ENCODE data around the gene NDUFB11.
"Not testable (repeated sequence)": the region's sequence is repeated elsewhere in the genome, so short reads cannot be mapped to it uniquely, and the experiment has no call there.

NDUFB11 gene

GRCh38 chrX:47146936-47147859 is 2.7 kb upstream of the NDUFB11 start:
- H3K27ac ChIP-seq, result no peak overlapping the region
- H3K4me3 ChIP-seq (ENCODE audit: low read depth, low read length), result peak overlapping the region; percentile 77
- no peak for TF ChIP-seq CTCF (IDR thresholded peaks at IDR 0.05; ENCODE audit: low read depth, low read length, missing control alignments)
- no peaks in the 10 kb centered on the region for H3K27me3 ChIP-seq (replicated peaks)
- peaks cover 3% of the 10 kb centered on the region for H3K36me3 ChIP-seq (replicated peaks)
- in situ Hi-C loops (cut with HindIII; ENCODE audit: low pct_ligation_motif_present, low sequenced_read_pairs), result no loop called here
- no peak for DNase-seq

- in situ Hi-C loops (cut with HindIII; ENCODE audit: low pct_ligation_motif_present, low sequenced_read_pairs), result no loop called here
These were observed 1.8 kb upstream of the NDUFB11 start for GRCh38 chrX:47146121-47146935.

GRCh38 chrX:47145395-47146120 is 1.1 kb upstream of the NDUFB11 start:
- Histone ChIP-seq H3K36me3 (replicated peaks) (peaks cover 4% of the 10 kb centered on the region), H3K27ac (peak overlapping the region; percentile 72), H3K4me3 (ENCODE audit: low read depth, low read length) (peak overlapping the region; percentile 77), H3K27me3 (replicated peaks) (no peaks in the 10 kb centered on the region)
- no peak for DNase-seq
- in situ Hi-C loops (cut with HindIII; ENCODE audit: low pct_ligation_motif_present, low sequenced_read_pairs), result no loop called here
- TF ChIP-seq CTCF (IDR thresholded peaks at IDR 0.05; ENCODE audit: low read depth, low read length, missing control alignments), result no peak

More at GRCh38 chrX:47146121-47146935, 1.8 kb upstream of the NDUFB11 start:
- Histone ChIP-seq H3K27ac (no peak overlapping the region), H3K27me3 (replicated peaks) (no peaks in the 10 kb centered on the region), H3K36me3 (replicated peaks) (peaks cover 4% of the 10 kb centered on the region), H3K4me3 (ENCODE audit: low read depth, low read length) (peak overlapping the region; percentile 77)
- no peak for DNase-seq
- TF ChIP-seq CTCF (IDR thresholded peaks at IDR 0.05; ENCODE audit: low read depth, low read length, missing control alignments), result no peak

- in situ Hi-C loops (cut with HindIII; ENCODE audit: low pct_ligation_motif_present, low sequenced_read_pairs), result no loop called here
- peak overlapping the region; percentile 77 for H3K4me3 ChIP-seq (ENCODE audit: low read depth, low read length)
- no peak for DNase-seq
- H3K27me3 ChIP-seq (replicated peaks), result no peaks in the 10 kb centered on the region
- peaks cover 4% of the 10 kb centered on the region for H3K36me3 ChIP-seq (replicated peaks)
- no peak for TF ChIP-seq CTCF (IDR thresholded peaks at IDR 0.05; ENCODE audit: low read depth, low read length, missing control alignments)
- H3K27ac ChIP-seq, result peak overlapping the region; percentile 72
These were observed 442 bp downstream of the NDUFB11 start for GRCh38 chrX:47143894-47144625.

GRCh38 chrX:47138171-47138570 is 6.3 kb downstream of the NDUFB11 start:
- Histone ChIP-seq H3K36me3 (replicated peaks) (peaks cover 4% of the 10 kb centered on the region), H3K27me3 (replicated peaks) (no peaks in the 10 kb centered on the region), H3K4me3 (ENCODE audit: low read depth, low read length) (no peak overlapping the region), H3K27ac (no peak overlapping the region)
- TF ChIP-seq CTCF (IDR thresholded peaks at IDR 0.05; ENCODE audit: low read depth, low read length, missing control alignments), result no peak
- no peak for DNase-seq
- in situ Hi-C loops (cut with HindIII; ENCODE audit: low pct_ligation_motif_present, low sequenced_read_pairs), result no loop called here

- H3K27me3 ChIP-seq (replicated peaks); H3K27ac ChIP-seq; H3K36me3 ChIP-seq (replicated peaks); H3K4me3 ChIP-seq (ENCODE audit: low read depth, low read length); in situ Hi-C loops (cut with HindIII; ENCODE audit: low pct_ligation_motif_present, low sequenced_read_pairs): not testable (repeated sequence)
- DNase-seq, result peak; percentile 65
These were observed 8.9 kb downstream of the NDUFB11 start for GRCh38 chrX:47135650-47136049.

Measured in brain microvascular endothelial cell (primary cell).